IMR-90 (cell line): ENCODE measurements around the gene ZNF512. TPM values are rescaled to one million over a fixed set of nuclear protein-coding genes. Genes with fewer than 3 reads are reported as not detected.

Experiments used
- ATAC-seq: fragments of 200-7000 bp; cut with Tn5 transposase; 2 replicates; pipeline ENCODE4 v1.9.1; 2020; ENCODE audit warnings: low read depth, mild to moderate bottlenecking, moderate library complexity
- BruUV-seq: library from RNA; stranded (reverse); fragments of 400-500 nt; replicated peaks from 2 replicates; lab custom pipeline; 2021; lab: Mats Ljungman, UMichigan
- CTCF ChIA-PET: fragments of 300-600 bp; formaldehyde crosslinking; extraction: SDS; loops from one replicate; lab custom pipeline; 2021; ENCODE audit warnings: antibody characterized with exemption; lab: Yijun Ruan, JAX
- POLR2A ChIA-PET: fragments of 300-600 bp; sonication (Branson Sonifier 250); formaldehyde crosslinking; loops from one replicate; lab custom pipeline; 2022; ENCODE audit warnings: antibody characterized with exemption; ENCODE audit not compliant: unreplicated experiment; lab: Charles Lee
- DNase-seq: peaks from one replicate; pipeline ENCODE4 v3.0.0; 2013
- H2AFZ ChIP-seq: replicated peaks from 2 replicates; pipeline ENCODE3; 2013; ENCODE audit warnings: low read length, mild to moderate bottlenecking; ENCODE audit not compliant: poor library complexity
- H2AK5ac ChIP-seq: 2 replicates; pipeline ENCODE4 v1.6.1; 2013; ENCODE audit warnings: low read depth, low read length, inconsistent platforms
- H2AK9ac ChIP-seq: replicated peaks from 2 replicates; pipeline ENCODE3; 2013; ENCODE audit warnings: mild to moderate bottlenecking, low read depth, low read length, moderate library complexity; ENCODE audit not compliant: poor library complexity
- H2BK120ac ChIP-seq: 2 replicates; pipeline ENCODE4 v1.6.1; 2013; ENCODE audit warnings: low read depth, low read length, inconsistent platforms
- H2BK15ac ChIP-seq: 3 replicates; pipeline ENCODE4 v1.6.1; 2013; ENCODE audit warnings: low read depth, low read length, inconsistent platforms
- H2BK20ac ChIP-seq: 2 replicates; pipeline ENCODE4 v1.6.1; 2013; ENCODE audit warnings: low read depth, mild to moderate bottlenecking, inconsistent platforms, low read length, moderate library complexity
- H2BK5ac ChIP-seq: 2 replicates; pipeline ENCODE4 v1.6.1; 2013; ENCODE audit warnings: mild to moderate bottlenecking, low read depth, low read length, inconsistent platforms; ENCODE audit not compliant: poor library complexity, severe bottlenecking
- H3K14ac ChIP-seq: replicated peaks from 2 replicates; pipeline ENCODE4 v1.6.1; 2013; ENCODE audit warnings: low read depth, low read length, inconsistent platforms
- H3K18ac ChIP-seq: 2 replicates; pipeline ENCODE4 v1.6.1; 2013; ENCODE audit warnings: low read depth, low read length, control low read depth
- H3K23ac ChIP-seq: 2 replicates; pipeline ENCODE4 v1.6.1; 2013; ENCODE audit warnings: low read depth, low read length, inconsistent platforms
- H3K27ac ChIP-seq: 2 replicates; pipeline ENCODE4 v1.5.1; 2013; ENCODE audit warnings: mild to moderate bottlenecking, control low read depth, low read length; ENCODE audit not compliant: insufficient read depth
- H3K27me3 ChIP-seq: 2 replicates; pipeline ENCODE4 v1.6.1; 2013; ENCODE audit warnings: low read length; ENCODE audit not compliant: control insufficient read depth, insufficient read depth
- H3K36me3 ChIP-seq: 2 replicates; pipeline ENCODE4 v1.6.1; 2013; ENCODE audit warnings: low read length, mixed read lengths; ENCODE audit not compliant: control insufficient read depth, insufficient read depth
- H3K4ac ChIP-seq: 2 replicates; pipeline ENCODE4 v1.6.1; 2013; ENCODE audit warnings: low read depth, low read length, inconsistent platforms
- H3K4me1 ChIP-seq: 2 replicates; pipeline ENCODE4 v1.6.1; 2013; ENCODE audit warnings: low read length, mixed read lengths; ENCODE audit not compliant: control insufficient read depth, insufficient read depth
- H3K4me2 ChIP-seq: 2 replicates; pipeline ENCODE4 v1.6.1; 2013; ENCODE audit warnings: low read depth, mild to moderate bottlenecking, control low read depth, low read length, moderate library complexity
- H3K4me3 ChIP-seq: 2 replicates; pipeline ENCODE4 v1.5.1; 2013; ENCODE audit warnings: low read depth, mild to moderate bottlenecking, control low read depth, low read length, moderate library complexity; ENCODE audit not compliant: insufficient read depth
- H3K56ac ChIP-seq: 2 replicates; pipeline ENCODE4 v1.6.1; 2013; ENCODE audit warnings: low read length, inconsistent platforms; ENCODE audit not compliant: insufficient read depth; ENCODE audit errors: extremely low read depth
- H3K79me1 ChIP-seq, 2 experiments: 2 replicates each; pipeline ENCODE4 v1.6.1; 2013; ENCODE audit warnings: low read length in 2 of 2, inconsistent platforms in 1 of 2, low read depth in 1 of 2
- H3K9ac ChIP-seq: 2 replicates; pipeline ENCODE4 v1.6.1; 2013; ENCODE audit warnings: low read depth, low read length, control low read depth
- H3K9me1 ChIP-seq: 2 replicates; pipeline ENCODE4 v1.6.1; 2013; ENCODE audit warnings: low read length, inconsistent platforms; ENCODE audit not compliant: insufficient read depth
- H3K9me3 ChIP-seq: 2 replicates; pipeline ENCODE4 v1.6.1; 2013; ENCODE audit warnings: low read length; ENCODE audit not compliant: control insufficient read depth, insufficient read depth
- H4K20me1 ChIP-seq: 2 replicates; pipeline ENCODE4 v1.6.1; 2013; ENCODE audit warnings: low read length, inconsistent platforms; ENCODE audit not compliant: insufficient read depth
- H4K5ac ChIP-seq: 2 replicates; pipeline ENCODE4 v1.6.1; 2013; ENCODE audit warnings: mild to moderate bottlenecking, low read depth, low read length, control low read depth
- H4K8ac ChIP-seq, 2 experiments: 2 replicates each; pipeline ENCODE4 v1.6.1; 2013; ENCODE audit warnings: low read depth in 2 of 2, low read length in 2 of 2, control low read depth in 1 of 2, inconsistent platforms in 1 of 2
- H4K91ac ChIP-seq: 2 replicates; pipeline ENCODE4 v1.6.1; 2013; ENCODE audit warnings: low read depth, low read length, inconsistent platforms; ENCODE audit not compliant: insufficient read depth
- CHD1 ChIP-seq: IDR thresholded peaks from 2 replicates; pipeline ENCODE4 v1.6.1; 2012; ENCODE audit warnings: low read depth, low read length, improper control_type of control experiment
- ELK1 ChIP-seq: fragments of 150-350 bp; IDR thresholded peaks from 2 replicates; pipeline ENCODE4 v1.6.1; 2016; ENCODE audit warnings: low read depth, mild to moderate bottlenecking, low read length, moderate library complexity, borderline replicate concordance
- FOS ChIP-seq: fragments of 150-350 bp; IDR thresholded peaks from 2 replicates; pipeline ENCODE4 v1.6.1; 2016; ENCODE audit warnings: low read depth, low read length
- MAFK ChIP-seq: IDR thresholded peaks from 2 replicates; pipeline ENCODE4 v1.6.1; 2012; ENCODE audit warnings: low read depth, low read length, improper control_type of control experiment
- MAZ ChIP-seq: IDR thresholded peaks from 2 replicates; pipeline ENCODE4 v1.6.1; 2012; ENCODE audit warnings: low read depth, mild to moderate bottlenecking, low read length, improper control_type of control experiment, moderate library complexity, borderline replicate concordance
- MXI1 ChIP-seq: IDR thresholded peaks from 2 replicates; pipeline ENCODE4 v1.6.1; 2012; ENCODE audit warnings: low read depth, mild to moderate bottlenecking, low read length, moderate library complexity, borderline replicate concordance
- NFE2L2 ChIP-seq: fragments of 150-350 bp; IDR thresholded peaks from 2 replicates; pipeline ENCODE4 v1.6.1; 2016; ENCODE audit warnings: low read depth, mild to moderate bottlenecking, low read length
- RAD21 ChIP-seq: IDR thresholded peaks from 2 replicates; pipeline ENCODE4 v1.6.1; 2012; ENCODE audit warnings: low read length, improper control_type of control experiment
- RCOR1 ChIP-seq: IDR thresholded peaks from 2 replicates; pipeline ENCODE4 v1.6.1; 2012; ENCODE audit warnings: mild to moderate bottlenecking, low read length, improper control_type of control experiment; ENCODE audit not compliant: insufficient replicate concordance
- SMC3 ChIP-seq: fragments of 150-350 bp; IDR thresholded peaks from 2 replicates; pipeline ENCODE4 v1.6.1; 2016; ENCODE audit warnings: low read depth, mild to moderate bottlenecking, antibody characterized with exemption, low read length, moderate library complexity
- USF2 ChIP-seq: fragments of 150-350 bp; IDR thresholded peaks from 2 replicates; pipeline ENCODE4 v1.6.1; 2017; ENCODE audit warnings: mild to moderate bottlenecking, antibody characterized with exemption, low read length, low read depth
- WGBS, 2 experiments: methylation state at CpG; one replicate each; pipeline versions ENCODE4 v1.1.5 to v1.1.7; 2013; ENCODE audit warnings: missing lambda C conversion rate in 2 of 2; ENCODE audit not compliant: insufficient read length in 1 of 2; ENCODE audit errors: extremely low coverage in 2 of 2; 5-methylcytosine and 5-hydroxymethylcytosine counted together
- dilution Hi-C: fragments of 300-500 bp; cut with HindIII; formaldehyde crosslinking; loops from one replicate; pipeline ENCODE4 v1.14.3; 2018; ENCODE audit warnings: low sequenced_read_pairs; ENCODE audit not compliant: unreplicated experiment
- in situ Hi-C: fragments of 300-500 bp; cut with MboI; formaldehyde crosslinking; loops from 3 replicates; pipeline ENCODE4 v1.14.3; 2019; ENCODE audit warnings: low sequenced_read_pairs, inconsistent platforms, mixed read lengths
- intact Hi-C: fragments of 100-400 bp; cut with micrococcal nuclease; formaldehyde crosslinking; loops from 2 replicates; pipeline ENCODE4 v1.10.0; 2022
- polyA plus RNA-seq, 3 experiments: library from polyadenylated mRNA; depleted of rRNA; stranded (reverse); fragments of >200 nt; gene quantifications; 2 replicates each; pipeline ENCODE4 v1.2.3, GENCODE V29; 2012; ENCODE audit warnings: low replicate concordance in 1 of 3
- total RNA-seq: library from RNA; depleted of rRNA; stranded (reverse); fragments of >200 nt; gene quantifications from 2 replicates; pipeline ENCODE4 v1.2.3, GENCODE V29; 2012

Gene ZNF512
- total and polyA plus RNA-seq, 2 of the 4 experiments (the other 2 are of a cell fraction): 25.8 to 56.5 TPM

- Histone ChIP-seq H2BK5ac (no peak overlapping the region), H4K20me1 (no peaks in the 10 kb centered on the region), H3K23ac (no peak overlapping the region), H3K14ac (no peak overlapping the region), H2AK5ac (no peak overlapping the region), H3K9ac (no peak overlapping the region), H3K9me1 (peaks cover 8% of the 10 kb centered on the region; the same call in 1 of the 2 replicates), H3K27me3 (no peaks in the 10 kb centered on the region), H2BK20ac (no peak overlapping the region), H2BK15ac (no peak overlapping the region), H3K18ac (no peak overlapping the region), H2AFZ (no peak overlapping the region), H3K56ac (no peak overlapping the region), H2BK120ac (no peak overlapping the region), H4K5ac (no peak overlapping the region), H3K4ac (no peak overlapping the region), H3K9me3 (no peaks in the 10 kb centered on the region), H4K91ac (no peak overlapping the region), H3K4me1 (peaks cover 11% of the 10 kb centered on the region), H3K79me1 (peaks cover 7 to 18% of the 10 kb centered on the region in 2 experiments; a peak in 3 of 4 replicates), H3K4me3 (no peak overlapping the region), H3K27ac (no peak overlapping the region), H2AK9ac (no peak overlapping the region), H3K4me2 (no peak overlapping the region), H3K36me3 (peaks cover 35% of the 10 kb centered on the region), H4K8ac (no peak overlapping the region)
- WGBS, 2 experiments: no CpG with 5 or more reads among the region's 1 CpG
- no TSS peak for BruUV-seq
- intact Hi-C loops: loop anchor here (10.0 kb wide), 1 partner anchor 217 kb away; the partner anchor contains the start of gene PPM1G
- DNase-seq (no peak), ATAC-seq (no peak)
- no peak for TF ChIP-seq FOS
- TF ChIP-seq MAFK: no peak
- no peak for TF ChIP-seq USF2
- TF ChIP-seq RAD21: no peak
- TF ChIP-seq MAZ: no peak
- TF ChIP-seq RCOR1: no peak
- TF ChIP-seq CHD1: no peak
- no peak for TF ChIP-seq ELK1
- no peak for TF ChIP-seq SMC3
- TF ChIP-seq NFE2L2: no peak
- TF ChIP-seq MXI1: no peak
- in situ Hi-C loops: no loop called here
- ChIA-PET POLR2A (interaction anchor here (0.6 kb wide), 1 partner anchor 420 kb away, joined by 3 read pairs; no protein-coding TSS in a partner anchor), CTCF (no interaction called here)
- dilution Hi-C loops: no loop called here
These were observed 38.7 kb downstream of the ZNF512 start for GRCh38 chr2:27621524-27621923.
